Hematopoietic multipotent progenitor cell treated with erythropoietin and hydrocortisone succinate and interleukin-3 and kit ligand, for 17 days (in vitro differentiated cells): ENCODE measurements around the gene G6PC3.
"Not testable (repeated sequence)": the region's sequence is repeated elsewhere in the genome, so short reads cannot be mapped to it uniquely, and the experiment has no call there.

Source experiments
- DNase-seq: peaks from one replicate; pipeline ENCODE4 v3.0.0-alpha.2; 2015; ENCODE audit warnings: low spot score

Gene G6PC3

DNA sequence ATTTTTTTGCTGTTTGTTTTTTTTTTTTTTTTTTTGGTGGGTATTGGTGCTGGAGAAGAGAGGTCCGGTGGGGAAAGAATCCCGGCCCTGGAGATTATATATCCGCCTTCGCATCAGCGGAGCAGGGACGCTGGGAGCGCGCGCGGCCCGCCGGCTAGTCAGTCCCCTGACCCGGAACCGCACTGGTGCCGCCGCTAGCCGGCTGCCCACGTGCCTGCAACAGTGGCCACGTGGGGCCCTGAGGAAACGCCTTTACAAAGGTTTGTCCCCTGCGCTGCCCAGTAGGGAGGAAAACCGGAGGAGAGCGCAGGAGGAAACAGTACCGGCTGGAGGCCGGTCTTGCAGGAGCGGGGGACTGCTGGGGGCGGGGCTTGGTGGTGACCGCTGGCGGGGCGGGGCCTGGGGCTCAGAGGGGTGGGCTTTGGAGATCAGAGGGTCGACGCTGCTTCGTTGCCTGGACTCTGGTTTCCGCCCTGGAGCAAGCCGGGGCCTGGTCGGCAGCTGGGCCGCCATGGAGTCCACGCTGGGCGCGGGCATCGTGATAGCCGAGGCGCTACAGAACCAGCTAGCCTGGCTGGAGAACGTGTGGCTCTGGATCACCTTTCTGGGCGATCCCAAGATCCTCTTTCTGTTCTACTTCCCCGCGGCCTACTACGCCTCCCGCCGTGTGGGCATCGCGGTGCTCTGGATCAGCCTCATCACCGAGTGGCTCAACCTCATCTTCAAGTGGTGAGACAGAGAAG is at the start of gene G6PC3:
Gene G6PC3, plus strand, starts transcription at position 281 of the 743 bp plus-strand sequence. Its CDS starts 231 bp downstream, at position 512.
- peak; percentile 36 for DNase-seq

DNA sequence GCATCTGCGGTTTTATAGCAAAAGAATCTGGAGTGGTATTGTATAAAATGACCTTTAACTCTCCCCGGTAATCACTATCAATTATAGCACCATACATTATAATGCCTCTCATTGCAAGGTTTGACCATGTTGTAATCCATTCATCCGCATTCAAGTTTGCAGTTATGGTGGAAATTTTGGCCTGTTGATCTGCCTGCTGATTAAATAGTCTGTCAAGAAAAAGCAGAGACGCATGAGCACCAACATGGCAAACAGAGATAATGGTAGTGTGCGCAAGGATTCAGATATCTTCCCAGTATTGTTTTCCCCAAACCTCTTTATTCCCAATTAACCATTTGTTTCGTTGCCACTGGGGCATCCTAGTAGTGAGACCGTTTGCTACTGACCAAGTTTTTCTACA is 49.3 kb upstream of the G6PC3 start:
- DNase-seq, result not testable (repeated sequence)

DNA sequence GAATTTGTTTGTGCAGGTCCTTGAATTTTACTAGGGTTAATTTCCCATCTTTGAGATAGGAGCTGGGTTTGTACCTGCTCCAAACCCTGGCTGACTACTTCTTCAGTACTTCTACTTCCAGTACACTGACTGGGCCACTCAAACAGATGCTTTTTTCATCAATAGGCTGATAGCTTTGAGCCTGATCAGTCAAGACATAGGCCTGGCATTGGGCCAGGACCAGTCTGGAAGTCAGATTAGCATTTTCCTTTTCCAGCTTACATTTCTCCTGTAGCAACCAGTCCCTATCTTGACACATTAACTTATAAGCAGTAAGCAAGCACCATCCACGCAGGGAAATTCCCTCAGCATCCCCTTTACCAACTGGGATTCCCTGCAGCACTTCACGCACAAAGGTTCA is 48.3 kb upstream of the G6PC3 start:
- DNase-seq, result no peak

- no peak for DNase-seq
These were observed 46.8 kb upstream of the G6PC3 start for GRCh38 chr17:44023545-44024270.

DNA sequence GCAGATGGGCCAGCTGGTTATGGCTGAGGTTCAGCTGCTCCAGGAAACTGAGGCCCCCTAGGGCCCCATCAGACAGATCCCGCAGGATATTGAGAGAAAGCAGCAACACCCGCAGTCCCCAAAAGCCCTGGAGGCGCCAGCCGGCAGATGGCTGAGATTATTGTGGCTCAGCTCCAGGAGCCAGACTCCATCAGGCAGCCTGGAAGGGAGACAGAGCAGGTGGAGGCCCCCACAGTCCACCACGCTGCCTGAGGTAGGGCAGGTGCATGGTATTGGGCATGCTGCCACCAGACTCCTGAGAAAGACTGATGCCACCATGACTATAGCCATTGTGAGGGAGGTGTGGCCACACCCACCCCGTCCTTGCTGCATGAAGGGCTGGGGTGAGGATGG is 46.3 kb upstream of the G6PC3 start:
- DNase-seq, result no peak

- DNase-seq, result no peak
These were observed 45.7 kb upstream of the G6PC3 start for GRCh38 chr17:44024853-44025252.

- DNase-seq, result no peak
These were observed 40.8 kb upstream of the G6PC3 start for GRCh38 chr17:44029736-44030135.

- no peak for DNase-seq
These were observed 40.1 kb upstream of the G6PC3 start for GRCh38 chr17:44030482-44030881.

GRCh38 chr17:44033861-44034408 is 36.6 kb upstream of the G6PC3 start:
- no peak for DNase-seq

- not testable (repeated sequence) for DNase-seq
These were observed 35.8 kb upstream of the G6PC3 start for GRCh38 chr17:44034688-44035087.

- no peak for DNase-seq
These were observed 33.1 kb upstream of the G6PC3 start for GRCh38 chr17:44037471-44037870.

- DNase-seq, result no peak
These were observed 31.9 kb upstream of the G6PC3 start for GRCh38 chr17:44038604-44039011.

GRCh38 chr17:44039829-44040635 is 30.5 kb upstream of the G6PC3 start:
- no peak for DNase-seq

GRCh38 chr17:44043272-44043696 is 27.3 kb upstream of the G6PC3 start:
- DNase-seq, result no peak

DNA sequence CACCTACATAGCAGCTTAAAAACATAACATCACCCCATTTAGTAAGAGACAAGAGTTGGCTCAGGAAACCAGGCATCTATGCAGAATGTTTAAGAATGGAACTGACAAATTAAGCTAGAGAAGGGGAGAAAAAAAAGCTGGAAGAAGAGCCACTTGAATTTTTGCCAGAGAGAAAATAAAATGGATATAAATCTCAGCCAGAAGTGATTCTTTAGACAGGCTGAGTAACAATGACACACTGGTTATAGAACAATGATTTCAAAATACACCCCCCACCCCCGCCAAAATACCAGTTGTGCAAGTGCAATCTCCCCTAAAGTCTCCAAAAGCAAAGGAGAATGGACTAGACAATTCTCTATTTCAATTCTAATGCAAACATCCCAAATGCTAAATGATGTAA is 26.5 kb upstream of the G6PC3 start:
- DNase-seq, result no peak

- DNase-seq, result no peak
These were observed 25.0 kb upstream of the G6PC3 start for GRCh38 chr17:44045486-44045885.

DNA sequence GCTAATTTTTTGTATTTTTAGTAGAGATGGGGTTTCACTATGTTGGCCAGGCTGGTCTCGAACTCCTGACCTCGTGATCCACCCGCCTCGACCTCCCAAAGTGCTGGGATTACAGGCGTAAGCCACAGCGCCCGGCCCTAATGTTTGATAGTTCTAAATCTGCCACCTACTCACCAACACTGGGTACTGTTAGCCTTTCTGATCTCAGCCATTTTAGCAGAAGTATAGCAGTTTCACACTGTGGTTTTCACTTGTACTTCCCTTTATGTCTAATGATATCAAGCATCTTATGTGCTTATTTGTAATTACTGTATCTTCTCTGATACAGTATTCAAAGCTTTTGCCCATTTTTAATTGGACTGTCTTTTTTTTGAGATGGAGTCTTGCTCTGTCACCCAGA is 23.6 kb upstream of the G6PC3 start:
- not testable (repeated sequence) for DNase-seq

GRCh38 chr17:44049294-44050060 is 21.1 kb upstream of the G6PC3 start:
- DNase-seq, result no peak

GRCh38 chr17:44053125-44053872 is 17.2 kb upstream of the G6PC3 start:
- peak; percentile 15 for DNase-seq

GRCh38 chr17:44059101-44059892 is 11.2 kb upstream of the G6PC3 start:
- no peak for DNase-seq
